ENCODE measurements around the gene FCHO1. TPM values are rescaled to one million over a fixed set of nuclear protein-coding genes. Genes with fewer than 3 reads are reported as not detected.
A peak's percentile ranks its signal among the peaks of the same experiment; 100 is the strongest.
"Not testable (repeated sequence)": the region's sequence is repeated elsewhere in the genome, so short reads cannot be mapped to it uniquely, and the experiment has no call there.

FCHO1 gene
- total and polyA plus RNA-seq, 11 donors = 0.29 to 3.3 (median 0.67) TPM

DNA sequence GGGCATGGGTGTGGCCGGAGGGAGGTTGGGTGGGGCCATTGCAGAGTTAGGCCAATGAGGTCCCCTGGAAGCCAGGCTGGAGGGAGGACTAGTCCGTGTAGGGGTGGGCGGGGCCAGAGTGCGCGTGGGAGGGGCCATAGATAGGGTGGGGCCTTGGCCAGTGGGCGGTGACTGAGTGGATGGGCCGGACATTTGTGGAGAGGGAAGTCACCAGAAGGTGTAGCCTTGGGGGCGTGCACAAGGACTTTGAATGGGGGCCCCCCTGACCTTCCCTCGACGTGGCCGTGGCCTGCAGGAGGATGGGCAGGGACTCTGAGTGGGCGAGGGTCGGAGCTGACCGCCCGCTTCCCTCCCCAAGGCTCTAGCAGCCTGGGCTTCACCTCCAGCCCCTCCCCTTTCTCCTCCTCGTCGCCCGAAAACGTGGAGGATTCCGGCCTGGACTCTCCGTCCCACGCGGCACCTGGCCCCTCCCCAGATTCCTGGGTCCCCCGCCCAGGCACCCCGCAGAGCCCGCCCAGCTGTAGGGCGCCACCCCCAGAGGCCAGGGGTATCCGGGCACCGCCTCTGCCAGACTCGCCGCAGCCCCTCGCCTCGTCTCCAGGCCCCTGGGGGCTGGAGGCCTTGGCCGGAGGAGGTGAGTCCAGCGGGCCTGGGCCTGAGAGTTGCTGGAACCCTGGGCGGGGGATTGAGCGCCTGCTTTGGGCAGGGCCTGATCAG, 27.1 kb downstream of the FCHO1 start:
- peaks cover 0 to 9% (median 0%) of the 10 kb centered on the region in 12 donors for H3K4me1 ChIP-seq
- TF ChIP-seq POLR2A (IDR thresholded peaks at IDR 0.05) = no peak
- no peak for TF ChIP-seq CTCF (IDR thresholded peaks at IDR 0.05)
- 5 to 9% (median 6%) methylated on average over 10 to 37 of the region's 37 CpGs for WGBS, 4 donors
- ATAC-seq (peak in 3 of 4 donors; percentile 60 to 83 (median 67)), DNase-seq (peak in 4 of 5 donors; percentile 39 to 82 (median 55))
- intact Hi-C loops (cut with DNase I) = loop anchor here in 4 of 10 donors (10.0 kb wide), 3 partner anchors 164 to 324 kb away; no protein-coding TSS in a partner anchor
- H3K9me3 ChIP-seq = no peaks in the 10 kb centered on the region
- H3K27ac ChIP-seq = no peak overlapping the region
- H3K36me3 ChIP-seq = no peaks in the 10 kb centered on the region
- H3K27me3 ChIP-seq = peaks cover 0 to 72% (median 31%) of the 10 kb centered on the region in 9 donors
- peak overlapping the region in 1 of 12 donors; percentile 43 for H3K4me3 ChIP-seq

- intact Hi-C loops (cut with DNase I) = loop anchor here in 4 of 10 donors (10.0 kb wide), 3 partner anchors 164 to 324 kb away; no protein-coding TSS in a partner anchor
- ATAC-seq = peak in 3 of 4 donors; percentile 27 to 38 (median 37)
- Histone ChIP-seq H3K9me3 (no peaks in the 10 kb centered on the region), H3K36me3 (no peaks in the 10 kb centered on the region), H3K4me1 (peaks cover 0 to 13% (median 0%) of the 10 kb centered on the region in 12 donors), H3K27me3 (peaks cover 0 to 70% (median 31%) of the 10 kb centered on the region in 9 donors), H3K27ac (no peak overlapping the region), H3K4me3 (peak overlapping the region in 1 of 12 donors; percentile 43)
- peak in 4 of 5 donors; percentile 35 to 65 (median 61) for DNase-seq
- TF ChIP-seq POLR2A (IDR thresholded peaks at IDR 0.05) (no peak), CTCF (IDR thresholded peaks at IDR 0.05) (no peak)
- WGBS, 4 donors = 15 to 20% (median 17%) methylated on average over 25 of the region's 25 CpGs
Observed at GRCh38 chr19:17778968-17779929, 28.0 kb downstream of the FCHO1 start.

DNA sequence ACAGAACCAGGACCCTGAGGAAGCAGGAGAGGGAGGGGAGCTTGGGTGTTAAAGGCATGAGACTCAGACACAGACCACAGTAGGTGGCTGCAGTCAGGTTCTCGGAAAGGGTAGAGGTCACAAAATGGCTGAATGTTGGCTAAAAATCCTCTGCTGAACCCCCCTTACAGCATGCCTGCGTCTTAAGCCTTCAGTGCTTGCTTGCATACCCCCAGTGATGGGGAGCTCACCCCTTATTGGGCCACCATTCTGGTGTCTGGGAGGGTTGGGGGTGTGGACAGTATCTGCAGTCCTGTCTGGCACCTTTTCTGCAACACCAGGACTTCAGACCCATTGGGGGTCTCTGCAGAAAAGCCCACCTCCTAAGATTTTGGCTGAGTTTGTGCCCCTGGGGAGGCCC, 29.5 kb downstream of the FCHO1 start:
- Histone ChIP-seq H3K4me3 (no peak overlapping the region), H3K9me3 (no peaks in the 10 kb centered on the region), H3K27me3 (peaks cover 0 to 56% (median 27%) of the 10 kb centered on the region in 9 donors), H3K36me3 (no peaks in the 10 kb centered on the region), H3K4me1 (peaks cover 0 to 14% (median 0%) of the 10 kb centered on the region in 12 donors), H3K27ac (no peak overlapping the region)
- intact Hi-C loops (cut with DNase I) = loop anchor here in 5 of 10 donors (5.0 to 10.0 kb wide), 5 partner anchors 72 to 336 kb away; partner anchors contain the start of gene TMEM221 (in 2 of the 5)
- no peak for TF ChIP-seq CTCF (IDR thresholded peaks at IDR 0.05)
- TF ChIP-seq POLR2A (IDR thresholded peaks at IDR 0.05) = no peak
- WGBS, 4 donors = 79 to 93% (median 91%) methylated on average over 2 of the region's 2 CpGs
- ATAC-seq (no peak), DNase-seq (no peak)

DNA sequence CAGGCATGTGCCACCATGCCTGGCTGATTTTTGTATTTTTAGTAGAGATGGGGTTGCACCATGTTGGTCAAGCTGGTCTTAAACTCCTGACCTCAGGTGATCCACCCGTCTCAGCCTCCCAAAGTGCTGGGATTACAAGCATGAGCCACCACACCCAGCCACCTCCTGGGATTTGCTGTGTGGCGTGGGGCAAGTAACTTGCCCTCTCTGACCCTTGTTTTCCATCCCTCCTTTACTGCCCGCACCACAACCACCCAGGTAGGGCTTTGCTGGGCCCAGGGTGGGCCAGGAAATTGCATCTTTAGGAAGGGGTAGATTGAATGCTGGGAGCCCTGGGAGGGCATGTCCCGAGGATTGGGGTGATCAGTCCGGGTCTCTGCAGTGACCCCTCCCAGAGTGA, 32.4 kb downstream of the FCHO1 start:
- Histone ChIP-seq H3K4me1 (peaks cover 0 to 10% (median 0%) of the 10 kb centered on the region in 12 donors), H3K27me3 (peaks cover 0 to 32% (median 7%) of the 10 kb centered on the region in 9 donors)
- H3K36me3 ChIP-seq, H3K4me3 ChIP-seq, DNase-seq, H3K27ac ChIP-seq, ATAC-seq, H3K9me3 ChIP-seq: not testable (repeated sequence)
- 68 to 74% (median 73%) methylated on average over 5 of the region's 5 CpGs for WGBS, 4 donors
- intact Hi-C loops (cut with DNase I) = loop anchor here in 6 of 10 donors (2.0 to 10.0 kb wide), 6 partner anchors 69 to 339 kb away; partner anchors contain the start of gene TMEM221 (in 2 of the 6)
